Left renal cortex interstitium (tissue), 4 donors: Measurements from ENCODE around the gene TBC1D23. TPM values are rescaled to one million over a fixed set of nuclear protein-coding genes. Genes with fewer than 3 reads are reported as not detected.
A peak's percentile ranks its signal among the peaks of the same experiment; 100 is the strongest.
"Not testable (repeated sequence)": the region's sequence is repeated elsewhere in the genome, so short reads cannot be mapped to it uniquely, and the experiment has no call there.

Source experiments
- DNase-seq, 4 donors: peaks; one replicate each; pipeline ENCODE4 v3.0.0-alpha.2; 2013; ENCODE audit warnings: low read depth in 4 of 4, low spot score in 2 of 4, missing footprints in 1 of 4
- polyA plus RNA-seq, 4 donors: library from polyadenylated mRNA; unstranded; fragments of 120-200 nt; gene quantifications; one replicate each; pipeline ENCODE4 v1.2.1, GENCODE V29; 2013; ENCODE audit not compliant: insufficient read length in 4 of 4

TBC1D23 gene
- polyA plus RNA-seq, 4 donors: 32.5 to 42.1 (median 36.9) TPM

DNA sequence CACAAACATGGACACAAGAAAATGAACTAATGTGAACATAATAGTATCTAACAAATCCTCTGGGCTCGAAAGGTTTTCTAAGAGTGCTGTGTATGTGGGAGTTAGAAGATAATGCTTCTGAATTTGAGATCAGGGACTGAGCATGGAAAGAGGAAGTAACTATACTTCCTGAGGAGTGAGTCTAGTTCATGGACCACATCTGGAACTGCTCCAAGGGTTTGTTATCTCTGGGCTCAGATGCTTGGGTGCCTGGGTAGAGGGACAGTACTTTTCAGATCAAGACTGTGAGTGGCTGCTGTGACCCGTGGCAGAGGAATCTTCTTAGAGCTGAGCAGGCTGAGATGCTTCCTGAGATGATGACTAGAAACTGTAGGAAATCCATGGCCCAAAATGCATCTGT lies 28.5 kb downstream of the TBC1D23 start:
- DNase-seq: no peak

DNA sequence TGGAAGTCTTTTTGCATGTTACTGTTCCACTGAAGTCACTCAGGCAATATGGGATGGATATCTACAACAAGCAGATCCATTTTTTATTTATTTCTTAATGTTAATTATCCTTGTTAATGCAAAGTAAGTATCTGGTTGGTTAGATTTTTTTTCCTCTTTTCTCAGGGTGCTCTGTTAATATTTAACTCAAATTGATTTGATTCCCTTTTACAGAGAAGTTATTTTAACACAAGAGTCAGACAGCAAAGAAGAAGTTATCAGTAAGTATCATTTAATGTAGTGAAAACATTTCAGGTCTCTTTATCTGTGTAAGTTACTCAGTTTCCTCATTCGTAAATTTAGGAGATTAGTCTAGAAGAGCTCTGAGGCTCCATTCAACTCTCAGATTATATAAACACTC lies 34.3 kb downstream of the TBC1D23 start:
- DNase-seq: no peak

DNA sequence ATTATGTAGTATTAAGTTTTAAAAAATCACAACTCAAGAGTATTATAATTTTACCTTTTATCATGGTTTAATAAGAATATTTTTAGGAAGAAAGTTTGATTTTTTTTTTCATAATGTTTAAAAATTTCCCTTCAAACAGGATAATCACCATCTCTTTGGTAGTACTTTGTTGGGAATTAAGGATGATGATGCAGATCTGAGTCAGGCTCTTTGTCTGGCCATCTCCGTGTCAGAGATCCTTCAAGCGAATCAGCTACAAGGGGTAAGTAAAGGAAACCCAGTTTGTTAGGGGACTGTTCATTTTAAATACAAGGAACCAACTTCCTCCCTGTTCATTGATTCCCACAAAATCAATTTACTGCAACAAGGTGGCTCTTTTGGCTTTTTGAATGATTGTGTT lies 37.0 kb downstream of the TBC1D23 start:
- no peak for DNase-seq

DNA sequence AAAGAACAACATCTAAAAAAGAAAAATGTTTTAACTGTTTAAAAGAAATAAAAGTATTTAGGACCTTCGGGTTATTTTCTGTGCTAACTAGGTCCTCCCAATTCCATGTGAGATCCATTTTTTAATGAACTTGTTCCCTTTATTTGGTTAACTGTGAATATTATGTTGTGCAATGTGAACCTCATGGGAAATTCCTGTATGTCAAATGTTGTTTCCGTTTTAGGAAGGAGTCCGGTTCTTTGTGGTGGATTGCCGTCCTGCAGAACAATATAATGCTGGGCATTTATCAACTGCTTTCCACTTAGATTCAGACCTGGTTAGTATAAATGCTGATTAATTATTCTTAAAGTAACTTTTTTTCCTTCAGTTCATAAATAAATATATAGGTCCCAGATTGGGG lies 38.2 kb downstream of the TBC1D23 start:
- no peak for DNase-seq

DNA sequence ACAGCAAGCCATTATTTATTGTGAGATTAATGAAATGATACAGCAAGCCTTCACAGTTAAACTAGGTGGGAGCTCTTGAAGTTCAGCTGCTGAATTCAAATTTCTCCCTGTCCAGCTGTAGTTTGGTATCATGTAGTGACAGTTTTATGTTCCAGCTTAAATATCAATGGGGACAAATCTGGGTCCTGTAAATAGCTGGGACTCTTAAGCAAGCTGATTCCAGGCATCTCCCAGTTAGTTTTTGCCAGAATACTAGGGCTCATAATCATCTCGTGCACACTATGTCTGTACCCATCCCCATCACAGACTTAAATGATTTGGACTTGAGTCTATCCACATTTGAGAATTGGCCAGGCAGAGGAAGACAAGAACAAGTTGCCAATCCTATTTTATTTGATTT lies 45.9 kb downstream of the TBC1D23 start:
- DNase-seq: no peak

DNA sequence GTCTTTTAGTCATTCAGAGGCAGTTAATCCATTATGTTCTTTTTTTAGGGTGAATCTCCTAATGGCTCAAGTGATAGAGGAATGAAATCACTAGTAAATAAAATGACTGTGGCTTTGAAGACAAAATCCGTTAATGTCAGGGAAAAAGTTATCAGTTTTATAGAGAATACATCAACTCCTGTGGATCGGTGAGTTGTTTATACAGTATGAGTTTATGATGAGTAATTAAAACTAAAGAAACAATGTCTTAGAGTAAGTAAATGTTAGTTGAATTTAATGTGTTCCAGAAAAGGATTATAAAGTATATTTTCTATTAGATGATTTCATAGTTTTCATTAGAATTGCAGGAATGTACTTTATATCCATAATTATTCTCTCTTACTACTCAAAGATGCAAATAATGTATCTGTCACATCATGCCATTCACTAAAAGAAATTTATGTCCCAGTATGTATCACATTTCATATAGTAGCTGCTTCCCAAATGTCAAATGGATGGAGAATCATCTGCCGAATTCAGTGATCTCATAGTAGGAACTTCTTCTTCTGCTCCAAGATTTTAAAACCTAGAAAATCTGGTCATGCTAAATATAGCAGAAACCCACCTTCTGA lies 49.7 kb downstream of the TBC1D23 start:
- no peak for DNase-seq

DNA sequence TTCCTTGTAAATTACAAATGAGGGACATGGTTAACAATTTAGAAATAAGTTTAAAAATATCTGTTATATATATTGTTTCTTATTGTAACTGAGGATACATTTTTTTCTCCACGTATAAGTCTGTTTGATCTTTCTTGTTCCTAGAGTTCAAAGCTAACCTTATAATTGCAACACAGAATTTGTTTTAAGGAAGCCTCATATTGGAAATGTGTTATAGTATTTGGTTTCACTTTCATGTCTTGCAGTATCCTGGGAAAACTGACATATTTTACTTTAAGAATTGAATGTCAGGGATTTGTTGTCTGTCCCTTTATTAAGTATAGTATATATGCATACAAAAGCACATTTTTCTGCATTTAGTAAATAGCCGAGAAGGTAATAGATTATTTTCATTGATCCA lies 50.2 kb downstream of the TBC1D23 start:
- DNase-seq: no peak

DNA sequence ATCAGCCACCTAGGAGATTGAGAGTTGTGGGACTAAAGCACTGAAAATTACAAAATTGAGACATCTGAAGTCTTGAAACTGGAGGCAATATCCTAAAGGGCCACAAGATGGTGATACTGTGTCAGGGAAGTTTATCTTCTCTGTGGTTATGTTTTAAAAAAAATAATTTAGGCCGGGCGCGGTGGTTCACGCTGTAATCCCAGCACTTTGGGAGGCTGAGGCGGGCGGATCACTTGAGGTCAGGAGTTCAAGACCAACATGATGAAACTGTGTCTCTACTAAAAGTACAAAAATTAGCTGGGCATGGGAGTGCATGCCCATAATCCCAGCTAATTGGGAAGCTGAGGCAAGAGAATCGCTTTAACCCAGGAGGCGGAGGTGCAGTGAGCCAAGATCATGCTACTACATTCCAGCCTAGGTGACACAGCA lies 55.9 kb downstream of the TBC1D23 start:
- peak in 2 of 4 donors; percentile 19 to 20 for DNase-seq

DNA sequence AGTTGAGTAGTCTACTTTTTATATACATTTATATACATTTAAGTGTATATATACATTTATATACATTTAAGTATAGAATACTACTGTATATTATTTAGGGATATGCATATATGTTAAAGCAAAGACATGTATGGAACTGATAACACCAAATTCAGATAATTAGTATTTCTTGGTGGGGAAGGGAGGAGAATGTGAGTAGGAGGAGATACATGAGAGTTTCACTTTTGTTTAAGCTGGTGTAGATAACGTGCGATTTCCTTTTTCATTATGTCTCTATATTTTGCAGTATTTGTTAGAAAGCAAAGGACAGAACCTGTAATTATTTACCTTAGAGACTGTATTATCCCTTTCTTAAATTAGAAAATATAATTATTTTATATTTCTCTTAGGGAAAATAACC lies 57.1 kb downstream of the TBC1D23 start:
- DNase-seq: no peak

DNA sequence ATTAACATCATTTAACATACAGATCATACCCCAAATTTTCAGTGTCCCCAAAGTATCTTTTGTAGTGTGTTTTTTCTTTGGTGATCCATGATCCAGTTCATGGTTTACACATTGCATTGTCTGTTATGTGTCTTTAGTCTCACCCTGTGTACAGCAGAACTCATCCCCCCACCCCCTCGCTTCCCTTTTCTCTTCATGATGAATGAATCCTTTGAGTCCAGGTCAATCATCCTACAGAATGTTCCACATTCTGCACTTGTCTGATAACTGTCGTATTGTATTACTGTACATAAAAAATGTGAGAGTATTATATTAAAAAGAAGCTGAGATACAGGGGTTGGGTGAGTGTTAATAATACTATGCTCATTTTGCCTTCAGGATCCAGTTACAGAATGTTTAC lies 59.2 kb downstream of the TBC1D23 start:
- no peak for DNase-seq

DNA sequence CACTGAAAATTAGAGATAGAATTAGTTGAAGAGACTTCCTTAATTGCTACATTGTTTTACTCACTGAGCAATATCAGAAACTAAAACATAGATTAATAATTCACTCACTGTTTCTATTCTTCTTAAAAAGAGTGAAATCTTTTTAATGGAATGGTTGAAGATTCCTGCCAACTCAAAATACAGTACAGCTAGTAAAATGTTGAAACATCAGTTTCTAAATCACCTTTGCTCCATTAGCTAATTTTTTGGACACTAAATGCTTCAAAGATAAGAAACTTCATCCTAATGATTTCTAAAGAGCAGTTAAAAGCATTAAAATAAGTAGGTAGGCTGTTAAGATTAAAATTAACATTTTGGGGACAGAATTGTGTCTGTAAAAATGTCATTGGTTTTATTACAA lies 63.3 kb downstream of the TBC1D23 start:
- DNase-seq: no peak

DNA sequence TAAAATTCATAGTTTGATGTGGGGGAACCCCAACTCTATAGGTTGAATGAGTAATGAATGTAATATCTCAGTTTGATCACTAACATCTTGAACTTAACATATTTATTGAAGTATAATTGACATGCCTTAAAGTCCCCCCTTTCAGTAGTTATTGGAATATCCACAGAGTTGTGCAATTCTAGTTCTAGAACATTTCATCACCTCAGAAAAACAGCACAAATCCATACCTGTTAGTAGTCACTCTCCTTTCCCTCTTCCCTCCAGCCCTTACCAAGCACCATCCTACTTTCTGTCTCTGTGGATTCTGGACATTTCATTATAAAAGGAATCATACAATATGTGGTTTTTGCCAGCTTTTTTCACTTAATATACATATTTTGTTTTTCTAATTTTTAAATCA lies 65.0 kb downstream of the TBC1D23 start:
- no peak for DNase-seq

DNA sequence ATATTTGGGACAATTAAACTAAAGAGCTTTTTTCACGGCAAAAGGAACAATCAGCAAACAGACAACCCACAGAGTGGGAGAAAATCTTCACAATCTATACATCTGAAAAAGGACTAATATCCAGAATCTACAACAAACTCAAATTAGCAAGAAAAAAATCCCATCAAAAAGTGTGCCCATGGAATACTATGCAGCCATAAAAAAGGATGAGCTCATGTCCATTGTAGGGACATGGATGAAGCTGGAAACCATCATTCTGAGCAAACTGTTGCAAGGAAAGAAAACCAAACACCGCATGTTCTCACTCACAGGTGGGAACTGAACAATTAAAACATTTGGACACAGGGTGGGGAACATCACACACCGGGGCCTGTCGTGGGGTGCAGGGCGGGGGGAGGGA lies 66.6 kb downstream of the TBC1D23 start:
- not testable (repeated sequence) for DNase-seq

DNA sequence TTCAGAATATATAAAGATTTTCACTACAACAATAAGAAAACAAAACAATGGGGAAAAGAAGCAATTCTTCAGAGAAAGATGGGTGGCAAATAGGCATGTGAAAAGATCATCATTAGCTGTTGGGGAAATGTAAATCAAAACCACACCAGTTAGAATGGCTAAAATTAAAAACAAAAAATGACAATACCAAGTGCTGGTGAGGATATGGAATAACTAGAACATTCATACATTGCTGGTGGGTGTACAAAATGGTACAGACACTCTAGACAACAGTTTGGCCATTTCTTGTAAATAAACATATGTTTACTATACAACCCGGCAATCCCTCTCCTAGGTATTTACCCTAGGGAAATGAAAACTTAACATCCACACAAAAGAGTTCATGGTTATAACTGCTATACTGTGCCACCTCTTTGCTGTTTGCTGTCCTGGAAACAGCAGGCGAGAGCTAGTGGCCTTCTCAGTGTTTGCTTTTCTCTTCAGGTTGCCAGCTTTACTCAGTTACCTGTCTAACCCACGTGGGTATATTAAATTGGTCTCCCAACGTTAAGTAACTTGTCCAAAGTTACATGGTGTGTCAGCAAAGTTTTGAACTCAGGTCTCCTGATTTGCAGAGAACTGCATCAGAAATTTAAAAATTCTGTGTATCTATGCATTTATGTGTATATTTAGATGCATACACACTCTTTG lies 69.2 kb downstream of the TBC1D23 start:
- no peak for DNase-seq

DNA sequence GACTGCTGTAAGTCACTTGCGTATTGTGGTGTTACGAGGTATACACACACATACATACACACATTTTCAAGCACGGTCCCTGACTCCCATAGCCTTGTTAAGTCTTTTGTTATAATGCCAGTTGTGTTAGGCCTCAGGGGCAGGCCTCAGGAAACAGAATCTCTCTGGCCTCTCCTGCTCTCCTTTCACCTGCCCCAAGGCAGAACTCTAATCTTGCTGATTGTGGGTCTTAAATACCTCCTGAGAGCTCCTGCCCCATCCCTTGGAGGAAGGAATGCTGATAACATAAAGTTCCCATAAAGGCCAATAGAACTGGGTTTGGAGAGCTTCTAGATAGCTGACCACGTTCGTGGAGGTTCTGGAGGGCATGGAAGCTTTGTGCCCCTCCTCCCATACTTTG lies 69.9 kb downstream of the TBC1D23 start:
- DNase-seq: no peak

DNA sequence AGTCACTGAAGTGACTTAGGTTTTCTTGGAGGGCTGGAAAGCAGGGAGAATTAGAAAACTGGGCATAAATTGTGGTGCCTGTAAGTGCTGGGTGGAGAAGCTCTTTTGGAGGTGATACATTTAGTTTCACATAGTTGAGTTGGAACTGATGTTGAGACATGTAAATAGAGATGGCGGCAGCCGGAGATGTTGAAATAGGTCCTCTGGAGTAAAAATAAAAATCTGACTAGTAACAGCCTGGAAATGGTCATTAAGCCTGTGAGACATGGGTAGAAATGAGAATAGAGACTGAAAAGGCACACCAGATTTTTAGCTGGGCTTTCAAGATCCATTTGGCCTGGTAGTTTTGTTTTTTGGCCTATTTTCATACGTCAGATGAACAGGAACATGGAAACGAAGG lies 70.9 kb downstream of the TBC1D23 start:
- no peak for DNase-seq

DNA sequence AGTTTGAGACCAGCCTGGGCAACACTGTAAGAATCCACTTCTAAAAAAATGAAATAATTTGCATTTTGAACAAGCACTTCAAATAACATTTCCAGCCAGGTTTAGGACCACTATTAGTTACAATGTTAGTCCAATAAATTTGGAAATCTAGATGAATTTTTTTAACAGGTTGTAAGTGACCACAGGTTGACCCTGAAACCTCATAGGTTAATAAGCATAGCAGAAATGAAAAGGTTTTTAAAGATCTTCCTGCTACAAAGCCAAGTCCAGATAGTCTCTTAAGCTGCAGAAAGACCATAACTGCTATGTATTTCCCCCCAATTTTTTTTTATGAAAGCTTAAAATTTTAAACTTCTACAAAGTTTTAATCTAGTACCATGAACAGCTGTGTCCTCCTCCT lies 72.3 kb downstream of the TBC1D23 start:
- DNase-seq: no peak

DNA sequence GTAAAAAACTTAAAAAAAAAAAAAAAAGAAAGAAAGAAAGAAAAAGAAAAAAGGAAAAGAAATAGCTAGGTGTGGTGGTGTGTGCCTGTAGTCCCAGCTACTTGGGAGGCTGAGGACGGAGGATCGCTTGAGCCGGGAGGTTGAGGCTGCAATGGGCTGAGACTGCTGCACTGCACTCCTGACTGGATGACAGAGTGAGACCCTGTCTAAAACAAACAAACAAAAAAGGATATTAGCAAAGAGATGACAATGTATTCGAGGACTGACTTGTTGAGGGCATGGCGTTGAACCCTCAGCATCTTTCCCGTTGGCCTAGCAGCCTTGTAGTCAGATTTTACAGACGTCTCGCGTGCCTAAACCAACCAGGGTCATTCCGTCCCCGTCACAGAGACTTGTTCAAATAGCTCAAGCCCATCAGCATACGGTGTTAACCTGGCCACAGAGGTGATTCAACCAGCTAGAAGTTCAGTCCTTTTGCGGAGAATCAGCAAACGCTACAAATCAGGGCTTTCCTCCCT lies 73.2 kb downstream of the TBC1D23 start:
- DNase-seq: peak in 1 of 4 donors; percentile 64

DNA sequence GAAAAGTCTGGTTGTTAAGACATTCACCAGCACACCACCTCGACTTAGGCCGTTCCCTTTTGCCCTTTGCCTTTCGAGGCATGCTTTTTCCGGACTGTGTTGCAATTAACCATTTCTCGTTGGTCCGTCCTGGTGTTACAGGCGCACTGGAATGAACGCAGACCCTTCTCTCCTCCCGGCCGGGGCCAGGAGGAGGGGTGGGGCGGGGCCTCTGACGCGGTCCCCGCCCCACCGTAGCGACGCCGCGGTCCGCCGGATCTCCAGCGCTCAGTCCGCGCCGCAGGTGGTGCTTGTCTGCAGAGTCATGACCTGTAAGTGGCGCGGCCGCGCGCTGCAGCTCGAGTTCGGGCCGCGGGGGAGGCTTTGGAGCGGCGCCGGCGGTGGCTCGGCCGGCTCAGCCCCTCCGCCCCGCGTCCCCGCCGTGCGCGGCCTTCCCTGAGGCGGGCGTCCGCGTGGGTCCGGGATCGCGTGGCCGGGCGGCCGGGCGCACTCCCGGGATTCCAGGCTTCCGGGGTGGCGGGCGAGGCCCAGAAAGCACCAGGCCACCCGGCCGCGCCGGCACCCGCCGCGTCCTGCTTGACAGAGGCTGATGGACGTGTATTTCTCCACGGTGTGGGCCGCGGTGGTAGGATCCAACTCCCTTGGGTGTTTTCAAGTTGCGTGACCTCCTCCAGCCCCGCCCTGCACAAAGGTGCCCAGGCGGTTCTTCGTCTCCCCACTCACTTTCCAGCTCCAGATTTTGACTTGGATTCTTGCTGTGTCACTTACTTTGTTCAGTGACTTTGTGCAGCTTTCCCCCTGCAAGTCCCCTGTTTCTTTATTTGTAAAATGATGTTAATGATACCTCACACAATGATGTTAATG lies 73.9 kb downstream of the TBC1D23 start, which contains the start of gene NIT2:
TSS of gene NIT2 (plus strand) at position 270 of the 864 bp plus-strand sequence. CDS start at position 305, 35 bp downstream.
- peak; percentile 25 to 80 (median 65) for DNase-seq

DNA sequence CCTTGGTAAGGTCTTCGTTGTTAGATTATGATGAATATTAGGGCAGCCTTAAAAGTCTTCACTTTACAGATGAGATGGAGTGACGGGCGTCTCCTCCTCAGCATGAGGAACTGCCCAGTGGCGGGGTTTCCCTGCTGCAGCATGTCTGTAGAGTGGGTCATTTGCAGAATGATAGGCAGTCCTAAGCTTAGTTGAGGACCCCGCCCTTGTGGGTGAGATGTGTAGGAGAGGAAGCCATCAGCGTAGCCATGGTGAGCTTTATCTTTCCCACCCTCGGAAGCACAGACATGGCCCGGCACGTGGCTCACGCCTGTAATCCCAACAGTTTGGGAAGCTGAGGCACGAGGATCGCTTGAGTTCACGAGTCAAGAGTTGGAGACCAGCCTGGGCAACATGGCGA lies 74.6 kb downstream of the TBC1D23 start:
- DNase-seq: peak in 1 of 4 donors; percentile 13

DNA sequence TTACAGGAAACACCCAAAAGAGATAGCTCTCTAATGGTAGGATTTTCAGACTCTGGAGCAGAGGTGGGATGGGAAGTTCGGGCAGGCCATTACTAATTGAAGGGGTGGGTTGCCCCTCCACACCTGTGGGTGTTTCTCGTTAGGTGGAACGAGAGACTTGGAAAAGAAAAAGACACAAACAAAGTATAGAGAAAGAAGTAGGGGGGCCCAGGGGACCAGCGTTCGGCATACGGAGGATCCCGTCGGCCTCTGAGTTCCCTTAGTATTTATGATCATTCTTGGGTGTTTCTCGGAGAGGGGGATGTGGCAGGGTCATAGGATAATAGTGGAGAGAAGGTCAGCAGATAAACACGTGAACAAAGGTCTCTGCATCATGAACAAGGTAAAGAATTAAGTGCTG lies 75.4 kb downstream of the TBC1D23 start:
- DNase-seq: not testable (repeated sequence)
